NCI-H526 (cell line): Measurements from ENCODE around the gene DRD5.
"Not testable (repeated sequence)": the region's sequence is repeated elsewhere in the genome, so short reads cannot be mapped to it uniquely, and the experiment has no call there.

ENCODE experiments used
- DNase-seq, 2 experiments: peaks; one replicate each; lab custom pipeline; 2025; lab: John Stamatoyannopoulos, UW

The DRD5 gene

GRCh38 chr4:9781343-9782135 is at the start of gene DRD5:
DRD5 (plus strand) TSS chr4:9781634; CDS start chr4:9782030, 396 bp downstream.
- no peak for DNase-seq

- DNase-seq = not testable (repeated sequence)
Observed at GRCh38 chr4:9732256-9732655, 49.2 kb upstream of the DRD5 start.

GRCh38 chr4:9735515-9735914 is 45.9 kb upstream of the DRD5 start:
- no peak for DNase-seq

- not testable (repeated sequence) for DNase-seq
Observed at GRCh38 chr4:9737280-9737679, 44.2 kb upstream of the DRD5 start.

GRCh38 chr4:9743789-9744188 is 37.6 kb upstream of the DRD5 start:
- not testable (repeated sequence) for DNase-seq

- no peak for DNase-seq
Observed at GRCh38 chr4:9745782-9746181, 35.7 kb upstream of the DRD5 start.

GRCh38 chr4:9758641-9759317 is 22.7 kb upstream of the DRD5 start:
- DNase-seq = no peak

GRCh38 chr4:9762823-9763475 is 18.5 kb upstream of the DRD5 start:
- peak; percentile 21 to 64 for DNase-seq

- DNase-seq = no peak
Observed at GRCh38 chr4:9764155-9764696, 17.2 kb upstream of the DRD5 start.

GRCh38 chr4:9765091-9765490 is 16.3 kb upstream of the DRD5 start:
- peak; percentile 10 to 27 for DNase-seq

- DNase-seq = no peak
Observed at GRCh38 chr4:9769321-9769720, 12.1 kb upstream of the DRD5 start.

- DNase-seq = no peak
Observed at GRCh38 chr4:9771034-9771433, 10.4 kb upstream of the DRD5 start.

- no peak for DNase-seq
Observed at GRCh38 chr4:9773471-9773870, 8.0 kb upstream of the DRD5 start.

GRCh38 chr4:9782136-9782436 is 652 bp downstream of the DRD5 start:
- no peak for DNase-seq

GRCh38 chr4:9785891-9786290 is 4.5 kb downstream of the DRD5 start:
- not testable (repeated sequence) for DNase-seq

- DNase-seq = no peak
Observed at GRCh38 chr4:9792381-9792780, 10.9 kb downstream of the DRD5 start.

GRCh38 chr4:9796641-9797040 is 15.2 kb downstream of the DRD5 start:
- DNase-seq = not testable (repeated sequence)

GRCh38 chr4:9800848-9801247 is 19.4 kb downstream of the DRD5 start:
- peak in 1 of 2 experiments; percentile 13 for DNase-seq

- no peak for DNase-seq
Observed at GRCh38 chr4:9804918-9805317, 23.5 kb downstream of the DRD5 start.

- DNase-seq = no peak
Observed at GRCh38 chr4:9808077-9808476, 26.6 kb downstream of the DRD5 start.

- DNase-seq = no peak
Observed at GRCh38 chr4:9811806-9812205, 30.4 kb downstream of the DRD5 start.

- DNase-seq = no peak
Observed at GRCh38 chr4:9812501-9813340, 31.3 kb downstream of the DRD5 start.
